GM18511 (cell line): ENCODE results near the gene TM2D1.

ENCODE experiments used
- ATAC-seq: cut with Tn5 transposase; IDR thresholded peaks from one replicate; pipeline ENCODE4 v1.9.1; 2021; ENCODE audit warnings: mild to moderate bottlenecking, moderate library complexity; ENCODE audit not compliant: unreplicated experiment

TM2D1 gene

GRCh38 chr1:61645476-61645875 is 79.5 kb downstream of the TM2D1 start:
- no peak for ATAC-seq

GRCh38 chr1:61644303-61644702 is 80.6 kb downstream of the TM2D1 start:
- ATAC-seq, result no peak

- ATAC-seq, result no peak
Measured at GRCh38 chr1:61642475-61643232, 82.3 kb downstream of the TM2D1 start.

GRCh38 chr1:61641578-61642336 is 83.2 kb downstream of the TM2D1 start:
- peak; percentile 99 for ATAC-seq

GRCh38 chr1:61640531-61641530 is 84.1 kb downstream of the TM2D1 start:
- no peak for ATAC-seq

- ATAC-seq, result no peak
Measured at GRCh38 chr1:61639608-61640336, 85.2 kb downstream of the TM2D1 start.

GRCh38 chr1:61638911-61639605 is 85.9 kb downstream of the TM2D1 start:
- no peak for ATAC-seq

- no peak for ATAC-seq
Measured at GRCh38 chr1:61638296-61638695, 86.6 kb downstream of the TM2D1 start.

GRCh38 chr1:61637470-61637869 is 87.5 kb downstream of the TM2D1 start:
- ATAC-seq, result no peak

- ATAC-seq, result no peak
Measured at GRCh38 chr1:61636814-61637213, 88.1 kb downstream of the TM2D1 start.

GRCh38 chr1:61636376-61636775 is 88.6 kb downstream of the TM2D1 start:
- no peak for ATAC-seq

- no peak for ATAC-seq
Measured at GRCh38 chr1:61635557-61635956, 89.4 kb downstream of the TM2D1 start.

- no peak for ATAC-seq
Measured at GRCh38 chr1:61631436-61631835, 93.5 kb downstream of the TM2D1 start.
